WTC11 (cell line): ENCODE measurements around the gene SRGAP1.

Experiments
- ATF1 ChIP-seq: sonication (generic); formaldehyde crosslinking; IDR thresholded peaks from 2 replicates; pipeline ENCODE4 v1.8.1; 2023; ENCODE audit warnings: mild to moderate bottlenecking, moderate library complexity, missing genetic modification reagents
- ATF3 ChIP-seq: sonication (generic); formaldehyde crosslinking; conservative IDR thresholded peaks from 2 replicates; pipeline ENCODE4 v1.8.1; 2022; ENCODE audit warnings: mild to moderate bottlenecking, missing genetic modification reagents
- CBFB ChIP-seq: sonication (generic); formaldehyde crosslinking; IDR thresholded peaks from 2 replicates; pipeline ENCODE4 v1.8.1; 2022; ENCODE audit warnings: mild to moderate bottlenecking, low read depth, missing genetic modification reagents
- CTCF ChIP-seq: fragments of 200-600 bp; IDR thresholded peaks from 2 replicates; pipeline ENCODE4 v1.8.0; 2022; ENCODE audit warnings: antibody characterized with exemption
- ETV6 ChIP-seq: sonication (generic); formaldehyde crosslinking; IDR thresholded peaks from 2 replicates; pipeline ENCODE4 v1.8.1; 2022; ENCODE audit warnings: mild to moderate bottlenecking, missing genetic modification reagents
- FOXJ3 ChIP-seq: sonication (generic); formaldehyde crosslinking; IDR thresholded peaks from 2 replicates; pipeline ENCODE4 v1.9.0; 2021; ENCODE audit warnings: missing genetic modification reagents, mild to moderate bottlenecking, borderline replicate concordance
- MLX ChIP-seq: sonication (generic); formaldehyde crosslinking; IDR thresholded peaks from 2 replicates; pipeline ENCODE4 v1.8.1; 2023; ENCODE audit warnings: mild to moderate bottlenecking, missing genetic modification reagents, moderate library complexity
- SMAD3 ChIP-seq: sonication (generic); formaldehyde crosslinking; IDR thresholded peaks from 2 replicates; pipeline ENCODE4 v1.8.0; 2022; ENCODE audit warnings: missing genetic modification reagents, mild to moderate bottlenecking, borderline replicate concordance
- SP1 ChIP-seq: sonication (generic); formaldehyde crosslinking; conservative IDR thresholded peaks from 2 replicates; pipeline ENCODE4 v1.8.1; 2022; ENCODE audit warnings: missing genetic modification reagents
- STAT6 ChIP-seq: sonication (generic); formaldehyde crosslinking; conservative IDR thresholded peaks from 2 replicates; pipeline ENCODE4 v1.8.1; 2023; ENCODE audit warnings: mild to moderate bottlenecking, low read depth, missing genetic modification reagents, moderate library complexity
- TCF7 ChIP-seq: sonication (generic); formaldehyde crosslinking; IDR thresholded peaks from 2 replicates; pipeline ENCODE4 v1.8.0; 2022; ENCODE audit warnings: mild to moderate bottlenecking, low read depth, missing genetic modification reagents, moderate library complexity

GRCh38 chr12:64039281-64039871, 194.9 kb downstream of the SRGAP1 start:
- TF ChIP-seq CTCF = no peak
- no peak for TF ChIP-seq SP1 (CRISPR knock-in tag)
- no peak for TF ChIP-seq ATF3 (CRISPR knock-in tag)
- TF ChIP-seq ATF1 (CRISPR knock-in tag) = no peak
- no peak for TF ChIP-seq ETV6 (CRISPR knock-in tag)
- TF ChIP-seq SMAD3 = no peak
- no peak for TF ChIP-seq FOXJ3 (CRISPR knock-in tag)
- TF ChIP-seq TCF7 (CRISPR knock-in tag) = no peak
- TF ChIP-seq CBFB (CRISPR knock-in tag) = no peak
- TF ChIP-seq MLX (CRISPR knock-in tag) = no peak
- TF ChIP-seq STAT6 (CRISPR knock-in tag) = no peak
